GM19351 (cell line): Measurements from ENCODE around the gene GPR146.

Source experiments
- ATAC-seq: cut with Tn5 transposase; IDR thresholded peaks from one replicate; pipeline ENCODE4 v1.9.1; 2021; ENCODE audit warnings: mild to moderate bottlenecking, moderate library complexity; ENCODE audit not compliant: unreplicated experiment

GPR146 gene

GRCh38 chr7:1011297-1012003 lies 32.9 kb upstream of the GPR146 start:
- ATAC-seq, result no peak

- ATAC-seq, result no peak
Observed at GRCh38 chr7:1012004-1012715, 32.2 kb upstream of the GPR146 start.

GRCh38 chr7:1012716-1013095 lies 31.6 kb upstream of the GPR146 start:
- ATAC-seq, result no peak

DNA sequence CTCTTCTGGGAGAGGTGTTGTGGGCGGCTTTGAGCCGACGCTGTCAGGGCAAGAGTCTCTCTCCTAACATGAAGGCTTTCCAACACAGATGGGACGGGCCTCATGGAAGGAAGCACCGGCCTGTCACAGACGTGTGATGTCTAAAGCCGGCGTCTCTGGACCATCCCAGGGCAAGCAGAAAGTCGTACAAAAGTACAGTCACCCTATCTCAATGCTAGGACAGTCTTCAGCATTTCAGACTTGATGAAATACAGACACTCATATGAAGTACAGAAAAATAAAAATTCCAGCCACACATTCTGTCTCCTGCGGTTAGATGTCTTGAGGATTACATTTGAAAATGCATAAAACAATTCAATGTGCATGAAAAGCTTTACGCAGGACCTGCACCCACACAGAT lies 30.8 kb upstream of the GPR146 start:
- ATAC-seq, result no peak

DNA sequence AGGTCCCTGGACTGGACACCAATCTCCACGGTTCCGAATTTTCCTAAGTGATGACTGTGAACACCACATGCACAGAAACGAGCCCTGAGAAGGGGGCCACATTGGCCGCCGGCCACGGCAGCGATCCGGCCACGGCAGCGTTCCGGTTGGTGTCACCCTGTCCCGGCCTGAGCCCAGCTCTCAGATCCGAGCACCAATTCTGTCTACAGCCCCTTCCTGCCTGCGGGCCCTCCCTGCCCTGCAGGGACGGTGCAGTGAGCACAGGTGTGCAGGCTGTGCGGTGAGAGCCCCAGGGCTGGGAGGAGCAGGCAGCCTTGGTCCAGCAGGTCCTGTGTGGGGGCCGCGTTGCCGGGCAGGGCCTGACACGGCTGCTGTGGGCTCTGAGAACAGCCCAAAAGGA lies 29.7 kb upstream of the GPR146 start:
- no peak for ATAC-seq

DNA sequence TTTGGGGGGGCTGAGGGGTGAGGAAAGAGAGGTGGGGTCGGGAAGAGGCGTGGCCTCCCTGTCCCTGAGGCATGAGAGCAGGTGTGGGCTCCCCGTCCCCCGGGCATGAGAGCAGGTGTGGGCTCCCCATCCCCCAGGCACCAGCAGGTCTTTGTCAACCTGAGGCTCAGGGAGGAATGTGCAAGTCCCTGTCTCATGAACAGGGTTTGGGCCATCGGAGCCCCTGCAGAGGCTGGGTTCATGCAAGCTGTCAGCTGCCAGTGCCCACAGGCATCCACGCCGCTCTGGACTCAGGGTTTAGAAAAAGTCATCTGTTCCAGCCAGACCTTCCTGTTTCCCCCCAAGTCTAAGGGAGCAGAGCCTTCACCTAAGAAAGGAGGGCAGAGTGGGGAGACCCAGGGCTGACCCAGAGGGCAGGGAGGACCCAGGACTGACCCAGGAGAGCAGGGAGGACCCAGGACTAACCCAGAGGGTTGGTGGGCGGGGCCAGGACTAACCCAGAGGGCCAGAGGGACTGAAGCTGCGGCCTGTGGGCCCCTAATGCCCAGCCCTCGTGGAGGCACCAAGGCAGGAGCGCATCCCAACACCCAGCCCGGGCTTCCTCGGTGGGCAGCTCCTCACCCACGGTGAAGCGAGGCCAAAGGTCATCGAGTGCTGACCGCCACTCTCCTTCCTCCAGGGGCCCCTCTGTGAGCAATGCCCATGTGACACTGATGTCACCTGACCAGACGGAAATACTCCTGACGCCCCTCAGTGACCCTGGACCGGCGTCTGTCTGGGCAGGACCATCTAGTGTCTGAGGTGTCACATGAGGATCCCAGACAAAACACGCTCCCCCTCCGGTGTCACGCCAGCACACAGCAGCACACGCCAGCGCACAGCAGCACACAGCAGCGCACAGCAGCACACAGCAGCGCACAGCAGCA lies 28.9 kb upstream of the GPR146 start:
- ATAC-seq, result no peak

GRCh38 chr7:1016577-1017531 lies 27.5 kb upstream of the GPR146 start:
- ATAC-seq, result no peak

DNA sequence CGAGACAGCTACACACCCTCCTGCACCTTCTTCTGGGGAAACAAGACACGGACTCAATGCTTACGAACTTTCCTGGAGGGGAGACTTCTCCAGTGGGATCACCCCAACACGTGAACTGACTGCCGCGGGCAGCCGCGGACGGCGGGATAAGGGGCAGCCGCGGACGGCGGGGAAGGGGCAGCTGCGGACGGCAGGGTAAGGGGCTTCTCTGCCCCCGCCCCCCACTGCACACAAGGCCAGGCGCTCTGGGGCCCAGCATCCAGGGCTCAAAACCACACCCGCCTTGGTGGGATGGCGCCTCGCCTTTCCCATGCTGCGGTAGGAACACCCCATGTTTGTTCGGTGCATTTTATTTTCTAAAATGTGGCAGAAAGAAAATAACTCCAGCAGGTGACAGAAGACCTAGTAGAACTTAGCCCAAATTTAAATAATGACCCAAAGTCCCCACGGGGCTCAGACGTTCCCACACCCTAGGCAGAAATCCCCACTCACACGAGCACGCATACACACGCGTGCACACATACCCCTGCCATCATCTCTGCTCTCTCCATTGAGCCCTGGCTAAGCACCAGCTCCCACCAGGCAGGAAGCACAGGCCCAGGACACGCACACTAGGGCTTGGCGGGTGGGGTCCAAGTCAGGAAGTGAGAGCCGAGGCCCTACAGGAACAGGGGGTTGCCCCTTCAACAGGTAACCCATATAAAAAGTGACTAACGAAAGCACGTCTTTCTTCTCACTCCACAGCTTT lies 26.6 kb upstream of the GPR146 start:
- no peak for ATAC-seq

DNA sequence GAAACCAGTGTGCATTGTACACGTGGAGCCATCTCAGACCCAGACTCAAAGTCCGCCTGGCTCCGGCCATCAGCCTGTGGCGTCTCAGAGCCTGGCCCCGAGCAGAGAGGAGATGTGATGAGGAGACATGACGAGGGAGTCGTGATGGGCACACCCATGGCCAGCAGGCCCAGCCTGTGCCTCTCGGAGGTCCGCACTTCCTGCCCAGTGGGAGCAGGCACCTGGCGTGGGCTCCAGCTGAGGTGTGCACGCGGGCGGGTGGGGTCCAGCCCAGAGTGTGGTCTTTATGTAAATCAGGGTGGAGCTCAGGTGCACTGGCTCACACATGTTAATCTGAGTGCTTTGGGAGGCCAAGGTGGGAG lies 26.0 kb upstream of the GPR146 start:
- ATAC-seq, result no peak

DNA sequence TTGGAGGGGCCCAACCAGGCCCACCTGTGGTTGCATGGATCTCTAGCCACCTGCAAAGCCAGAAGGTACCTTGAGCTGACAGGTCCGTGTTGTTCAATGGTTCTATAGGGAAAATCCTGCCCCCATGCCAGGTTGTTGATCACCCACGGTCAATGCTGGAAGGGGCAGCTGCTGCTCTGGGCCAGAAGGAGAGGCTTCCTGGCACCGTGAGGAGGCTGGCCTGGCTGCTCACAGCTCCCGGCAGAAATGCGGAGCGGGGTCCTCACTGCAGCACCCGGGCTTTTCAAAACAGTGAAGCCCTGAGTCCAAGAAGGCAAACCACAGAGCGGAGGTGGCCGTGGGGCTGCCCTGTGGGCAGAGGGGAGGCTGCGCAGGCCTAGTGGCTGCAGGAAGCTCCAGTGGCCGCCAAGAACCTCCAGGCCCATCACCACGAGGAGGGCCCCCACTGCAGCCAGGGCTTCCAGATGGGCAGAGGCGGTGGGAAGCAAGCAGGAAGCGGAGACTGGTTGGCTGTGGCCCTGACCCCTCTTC lies 25.0 kb upstream of the GPR146 start:
- no peak for ATAC-seq

DNA sequence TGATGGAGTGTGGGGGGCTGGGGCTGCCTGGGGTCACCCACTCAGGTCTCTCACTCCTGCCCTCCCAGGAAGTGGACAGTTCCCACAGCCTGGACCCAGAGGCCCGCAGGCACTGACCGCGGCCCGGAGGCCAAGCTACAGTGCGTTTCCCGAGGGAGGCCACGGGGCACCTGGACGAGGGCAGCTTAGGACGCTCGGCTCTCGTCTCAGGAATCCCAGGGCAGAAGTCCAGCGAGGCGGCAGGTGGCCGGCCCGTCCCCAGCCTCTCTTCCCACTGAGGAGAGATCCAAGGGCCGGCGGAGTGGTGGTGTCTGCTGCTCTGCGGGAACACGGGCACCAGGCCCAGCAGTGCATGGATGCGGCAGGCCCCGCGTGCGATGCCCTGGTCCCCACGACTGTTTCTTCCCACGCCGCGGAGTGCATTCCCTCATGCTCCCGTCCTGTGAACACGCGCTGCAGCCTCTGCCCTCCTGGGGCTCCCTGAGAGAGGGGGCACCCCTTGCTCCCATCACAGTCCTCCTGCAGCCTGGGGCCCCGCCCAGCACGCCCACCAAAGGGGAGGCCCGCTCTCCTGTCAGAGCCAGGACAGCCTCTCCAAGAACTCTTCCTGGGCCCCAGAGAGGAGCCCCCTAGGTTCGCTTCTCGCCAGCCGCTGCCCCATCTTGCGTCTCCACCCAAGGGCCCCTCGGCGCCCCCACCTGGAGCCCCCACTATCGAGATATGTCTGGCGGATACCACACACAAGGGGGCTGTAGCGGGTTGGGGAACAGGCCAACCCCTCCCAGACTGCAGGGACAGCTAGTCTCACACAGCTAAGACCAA lies 24.3 kb upstream of the GPR146 start:
- ATAC-seq, result no peak

GRCh38 chr7:1020849-1021251 lies 23.5 kb upstream of the GPR146 start:
- ATAC-seq, result no peak

DNA sequence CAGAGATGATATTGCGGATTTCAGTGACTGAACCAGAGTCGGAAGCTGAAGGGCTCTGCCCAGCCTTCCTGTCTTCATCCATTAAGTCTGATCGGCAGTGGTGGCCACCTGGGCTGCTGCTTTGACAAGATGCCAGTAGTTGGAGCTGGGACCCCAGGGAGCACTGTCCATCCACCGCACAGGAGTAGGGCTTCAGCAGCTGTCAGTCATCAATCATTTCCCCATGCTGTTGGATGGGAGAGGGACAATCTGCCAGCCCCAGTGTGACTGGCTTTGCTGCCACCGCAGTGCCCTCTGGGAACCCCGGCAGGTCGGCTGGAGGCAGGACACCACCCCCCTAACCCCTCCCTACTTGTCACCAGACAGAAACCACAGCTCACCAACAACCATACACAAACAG lies 23.0 kb upstream of the GPR146 start:
- ATAC-seq, result no peak

DNA sequence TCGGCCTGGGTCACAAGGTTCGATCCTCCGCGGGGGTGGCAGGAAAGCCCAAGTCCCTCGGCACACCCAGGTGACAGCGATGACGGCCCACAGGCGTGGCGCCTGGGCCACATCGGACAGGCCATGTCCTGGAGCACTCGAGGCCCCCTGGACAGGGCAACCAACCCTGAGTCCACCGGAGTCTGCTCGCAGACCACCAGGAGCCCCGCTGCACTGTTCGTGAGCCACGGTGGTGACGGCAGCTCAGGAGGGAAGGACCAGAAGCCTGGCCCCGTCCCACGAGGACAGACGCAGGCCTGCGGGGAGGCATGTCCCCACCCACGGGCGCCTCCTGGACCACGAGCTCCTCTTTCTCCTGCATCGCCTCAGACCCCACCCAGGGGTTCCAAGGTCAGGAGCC lies 22.4 kb upstream of the GPR146 start:
- no peak for ATAC-seq

DNA sequence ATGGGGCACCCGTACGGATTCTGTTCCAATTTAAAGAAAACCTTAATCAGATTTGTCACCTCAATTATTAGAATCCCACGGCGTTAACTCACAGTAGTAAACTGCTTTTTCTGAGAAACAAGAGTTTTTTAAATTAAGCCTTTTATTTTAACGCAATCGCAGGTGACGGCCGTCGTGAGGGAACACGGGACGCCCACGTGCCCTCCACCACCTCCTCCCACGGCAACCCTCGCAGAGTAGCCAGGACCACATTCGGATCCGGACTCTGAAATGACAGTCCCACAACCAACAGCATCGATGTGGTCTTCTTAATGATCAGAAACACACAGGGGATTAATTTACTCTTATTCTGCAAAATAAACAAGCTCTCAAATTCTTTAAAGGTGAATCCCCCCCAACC lies 22.0 kb upstream of the GPR146 start:
- no peak for ATAC-seq

DNA sequence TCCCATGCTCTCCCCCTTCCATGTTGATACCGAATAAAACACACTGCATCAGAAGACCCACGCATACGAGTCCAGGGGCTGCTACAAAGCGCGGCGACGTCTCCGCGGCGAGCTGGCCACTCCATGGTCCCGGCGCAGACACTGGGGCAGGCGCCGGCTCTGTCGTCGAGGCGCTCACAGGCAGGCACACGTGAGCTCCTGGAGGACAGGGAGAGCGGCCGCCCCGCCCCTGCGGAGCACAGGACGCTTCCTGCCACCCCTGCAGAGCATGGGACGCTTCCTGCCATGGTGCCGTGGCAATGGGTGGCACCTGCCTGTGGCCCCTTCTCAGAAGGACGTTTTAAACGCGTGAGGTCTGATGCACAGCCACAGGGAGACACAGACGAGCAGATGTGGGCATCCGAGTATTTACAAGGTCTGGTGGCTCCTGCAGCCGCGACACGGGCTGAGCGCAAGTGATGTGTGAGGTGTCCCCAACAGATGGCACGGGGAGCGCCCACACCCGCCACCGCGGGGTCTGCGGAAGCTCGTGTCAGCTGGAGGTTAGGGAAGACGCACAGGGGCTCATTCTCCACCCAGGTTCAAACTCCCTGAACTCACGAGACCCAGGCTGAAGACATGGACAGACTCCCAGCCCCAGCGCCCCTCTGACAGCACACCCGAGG lies 21.4 kb upstream of the GPR146 start:
- no peak for ATAC-seq

GRCh38 chr7:1024331-1024841 lies 20.0 kb upstream of the GPR146 start:
- ATAC-seq, result peak; percentile 64
